IPS-20b (cell line): ENCODE results near the gene SKAP1.

Experiments
- H3K27ac ChIP-seq: one replicate; pipeline ENCODE4 v1.5.1; 2013; ENCODE audit warnings: low read length
- H3K27me3 ChIP-seq: 2 replicates; pipeline ENCODE4 v1.6.1; 2013; ENCODE audit warnings: mild to moderate bottlenecking, low read length, inconsistent platforms; ENCODE audit not compliant: insufficient read depth
- H3K36me3 ChIP-seq: 2 replicates; pipeline ENCODE4 v1.6.1; 2013; ENCODE audit warnings: low read depth, mild to moderate bottlenecking, inconsistent platforms, low read length, moderate library complexity; ENCODE audit not compliant: insufficient read depth
- H3K4me1 ChIP-seq: 2 replicates; pipeline ENCODE4 v1.6.1; 2013; ENCODE audit warnings: mild to moderate bottlenecking, control low read depth, inconsistent platforms, low read length, moderate library complexity; ENCODE audit not compliant: insufficient read depth
- H3K4me3 ChIP-seq: 2 replicates; pipeline ENCODE4 v1.5.1; 2013; ENCODE audit warnings: mild to moderate bottlenecking, low read length, inconsistent platforms
- H3K9ac ChIP-seq: 2 replicates; pipeline ENCODE4 v1.6.1; 2013; ENCODE audit warnings: low read depth, mild to moderate bottlenecking, inconsistent platforms, low read length, moderate library complexity
- H3K9me3 ChIP-seq: 2 replicates; pipeline ENCODE4 v1.6.1; 2013; ENCODE audit warnings: mild to moderate bottlenecking, low read depth, low read length, inconsistent platforms; ENCODE audit not compliant: insufficient read depth

SKAP1 gene

GRCh38 chr17:48308581-48308980, 121.4 kb downstream of the SKAP1 start:
- no peaks in the 10 kb centered on the region for H3K4me1 ChIP-seq
- no peak overlapping the region for H3K4me3 ChIP-seq
- H3K9me3 ChIP-seq = no peaks in the 10 kb centered on the region
- H3K36me3 ChIP-seq = no peaks in the 10 kb centered on the region
- H3K27ac ChIP-seq = no peak overlapping the region
- no peak overlapping the region for H3K9ac ChIP-seq
- H3K27me3 ChIP-seq = peaks cover 44% of the 10 kb centered on the region

DNA sequence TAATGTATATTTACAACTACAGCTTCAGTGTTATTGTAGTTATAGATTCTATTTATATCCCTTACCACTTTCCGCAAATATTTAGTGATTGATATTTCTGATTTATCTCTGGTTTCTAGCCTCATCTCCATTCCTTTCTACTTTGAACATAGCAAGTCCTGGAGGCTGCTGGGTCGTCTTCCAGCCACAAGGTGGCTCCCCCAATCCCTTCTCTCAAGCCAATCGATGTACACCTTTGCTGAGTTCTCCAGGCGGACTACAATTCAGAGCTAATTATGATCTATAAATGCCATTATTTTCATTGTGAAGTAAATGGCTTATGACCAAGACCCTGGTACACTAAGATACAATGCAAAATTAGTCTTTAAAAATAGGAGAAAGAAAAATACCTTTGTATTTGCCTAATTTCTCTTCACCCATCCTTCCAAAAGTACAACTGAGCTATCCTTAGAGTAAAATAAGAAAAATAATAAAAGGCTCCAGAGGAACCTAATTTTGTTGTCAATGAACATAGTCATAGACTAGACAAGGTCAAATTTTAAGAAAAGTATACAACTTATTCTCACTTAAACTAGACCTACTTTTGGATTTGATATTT, 122.1 kb downstream of the SKAP1 start:
- Histone ChIP-seq H3K27ac (no peak overlapping the region), H3K9ac (no peak overlapping the region), H3K4me3 (no peak overlapping the region), H3K27me3 (peaks cover 44% of the 10 kb centered on the region), H3K9me3 (no peaks in the 10 kb centered on the region), H3K4me1 (no peaks in the 10 kb centered on the region), H3K36me3 (no peaks in the 10 kb centered on the region)

DNA sequence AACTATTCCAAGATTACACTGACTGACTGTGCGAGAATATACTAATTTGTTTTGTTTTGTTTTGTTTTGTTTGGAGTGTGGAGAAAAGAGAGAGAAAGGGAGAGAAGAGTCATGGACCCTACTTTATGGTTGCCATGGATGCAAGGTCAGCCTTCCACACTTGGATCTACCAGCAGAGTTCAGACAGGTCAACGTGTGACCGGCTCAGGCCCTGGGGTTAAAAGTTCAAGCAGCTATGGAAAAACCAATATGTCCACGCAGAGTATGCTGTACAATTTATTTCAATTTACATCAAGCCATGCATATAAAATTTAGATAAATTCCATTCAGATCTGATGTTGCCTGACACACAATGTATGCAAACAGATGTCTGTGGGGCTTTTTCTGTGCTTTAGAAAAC, 122.8 kb downstream of the SKAP1 start:
- Histone ChIP-seq H3K27ac (no peak overlapping the region), H3K4me3 (no peak overlapping the region), H3K9ac (no peak overlapping the region), H3K36me3 (no peaks in the 10 kb centered on the region), H3K27me3 (peaks cover 43% of the 10 kb centered on the region), H3K9me3 (no peaks in the 10 kb centered on the region), H3K4me1 (no peaks in the 10 kb centered on the region)

DNA sequence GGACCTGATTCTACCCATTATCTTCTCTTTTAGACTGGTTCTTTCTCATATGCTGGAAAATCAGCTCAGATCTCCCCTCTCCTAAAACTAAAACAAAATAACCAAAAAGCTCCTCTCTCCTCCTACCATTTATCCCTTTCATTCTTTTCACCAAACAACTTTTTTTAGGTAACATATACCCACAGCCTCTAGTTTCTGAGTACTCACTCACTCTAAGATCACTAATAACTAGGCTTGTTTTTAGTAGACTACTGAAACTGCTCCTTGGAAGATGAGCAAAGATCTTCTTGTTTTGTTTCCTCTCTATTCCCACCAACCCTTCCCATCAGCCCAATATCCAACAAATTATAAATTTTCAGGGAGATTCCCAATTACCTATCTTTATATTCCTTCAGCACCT, 129.0 kb downstream of the SKAP1 start:
- Histone ChIP-seq H3K4me3 (no peak overlapping the region), H3K27ac (no peak overlapping the region), H3K4me1 (no peaks in the 10 kb centered on the region), H3K27me3 (0 out of 2 replicates have a peak, but pooled peaks cover 4% of the 10 kb centered on the region), H3K9ac (no peak overlapping the region), H3K9me3 (no peaks in the 10 kb centered on the region), H3K36me3 (no peaks in the 10 kb centered on the region)

GRCh38 chr17:48299760-48300159, 130.3 kb downstream of the SKAP1 start:
- no peak overlapping the region for H3K4me3 ChIP-seq
- H3K36me3 ChIP-seq = no peaks in the 10 kb centered on the region
- H3K9ac ChIP-seq = no peak overlapping the region
- no peak overlapping the region for H3K27ac ChIP-seq
- H3K27me3 ChIP-seq = 0 out of 2 replicates have a peak, but pooled peaks cover 4% of the 10 kb centered on the region
- H3K9me3 ChIP-seq = no peaks in the 10 kb centered on the region
- H3K4me1 ChIP-seq = no peaks in the 10 kb centered on the region

DNA sequence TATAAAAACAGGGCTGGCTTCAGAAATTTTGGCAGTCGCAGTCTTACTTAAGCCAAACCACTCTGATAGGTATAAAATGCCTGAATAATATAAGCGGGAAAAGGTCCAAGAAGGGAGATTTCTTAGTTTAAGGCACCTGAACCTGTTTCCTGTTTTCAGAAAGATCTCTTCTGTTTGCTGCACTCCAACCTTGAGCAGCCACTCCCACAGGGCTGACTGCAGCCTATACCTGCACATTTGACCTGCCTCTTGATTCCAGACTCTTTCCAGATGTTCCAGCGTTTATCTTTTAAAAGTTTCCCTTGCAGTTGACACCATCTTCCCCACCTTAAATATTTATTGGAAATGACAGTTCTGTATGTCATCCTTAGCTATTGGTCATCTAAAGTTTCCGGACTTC, 132.2 kb downstream of the SKAP1 start:
- H3K27me3 ChIP-seq = 0 out of 2 replicates have a peak, but pooled peaks cover 4% of the 10 kb centered on the region
- H3K4me3 ChIP-seq = no peak overlapping the region
- H3K36me3 ChIP-seq = no peaks in the 10 kb centered on the region
- H3K4me1 ChIP-seq = no peaks in the 10 kb centered on the region
- no peaks in the 10 kb centered on the region for H3K9me3 ChIP-seq
- H3K9ac ChIP-seq = no peak overlapping the region
- H3K27ac ChIP-seq = no peak overlapping the region

- no peaks in the 10 kb centered on the region for H3K36me3 ChIP-seq
- H3K4me1 ChIP-seq = no peaks in the 10 kb centered on the region
- H3K27ac ChIP-seq = no peak overlapping the region
Measured at GRCh38 chr17:48296453-48296852, 133.6 kb downstream of the SKAP1 start.

GRCh38 chr17:48295362-48296288, 134.4 kb downstream of the SKAP1 start:
- Histone ChIP-seq H3K27ac (no peak overlapping the region), H3K9me3 (no peaks in the 10 kb centered on the region), H3K4me1 (no peaks in the 10 kb centered on the region), H3K4me3 (no peak overlapping the region), H3K36me3 (no peaks in the 10 kb centered on the region), H3K9ac (no peak overlapping the region), H3K27me3 (0 out of 2 replicates have a peak, but pooled peaks cover 4% of the 10 kb centered on the region)

More at GRCh38 chr17:48296453-48296852, 133.6 kb downstream of the SKAP1 start:
- Histone ChIP-seq H3K27me3 (0 out of 2 replicates have a peak, but pooled peaks cover 4% of the 10 kb centered on the region), H3K9me3 (no peaks in the 10 kb centered on the region), H3K4me3 (no peak overlapping the region), H3K9ac (no peak overlapping the region)

- H3K9ac ChIP-seq = no peak overlapping the region
- H3K27ac ChIP-seq = no peak overlapping the region
- no peaks in the 10 kb centered on the region for H3K9me3 ChIP-seq
- 0 out of 2 replicates have a peak, but pooled peaks cover 4% of the 10 kb centered on the region for H3K27me3 ChIP-seq
- no peaks in the 10 kb centered on the region; the same call in 1 of the 2 replicates for H3K4me1 ChIP-seq
- no peaks in the 10 kb centered on the region for H3K36me3 ChIP-seq
- no peak overlapping the region for H3K4me3 ChIP-seq
Measured at GRCh38 chr17:48294806-48295361, 135.1 kb downstream of the SKAP1 start.

GRCh38 chr17:48294020-48294805, 135.8 kb downstream of the SKAP1 start:
- Histone ChIP-seq H3K27ac (no peak overlapping the region), H3K4me1 (no peaks in the 10 kb centered on the region; the same call in 1 of the 2 replicates)

GRCh38 chr17:48293319-48294019, 136.5 kb downstream of the SKAP1 start:
- Histone ChIP-seq H3K9ac (no peak overlapping the region), H3K27me3 (no peaks in the 10 kb centered on the region), H3K4me3 (no peak overlapping the region)

More at GRCh38 chr17:48294020-48294805, 135.8 kb downstream of the SKAP1 start:
- H3K9me3 ChIP-seq = no peaks in the 10 kb centered on the region
- no peak overlapping the region for H3K9ac ChIP-seq
- H3K4me3 ChIP-seq = no peak overlapping the region
- H3K36me3 ChIP-seq = no peaks in the 10 kb centered on the region
- no peaks in the 10 kb centered on the region for H3K27me3 ChIP-seq

More at GRCh38 chr17:48293319-48294019, 136.5 kb downstream of the SKAP1 start:
- H3K4me1 ChIP-seq = no peaks in the 10 kb centered on the region; the same call in 1 of the 2 replicates
- H3K36me3 ChIP-seq = no peaks in the 10 kb centered on the region
- no peak overlapping the region for H3K27ac ChIP-seq
- no peaks in the 10 kb centered on the region for H3K9me3 ChIP-seq
